Erythroblast (primary cell): ENCODE data around the gene DOCK4.

Source experiments
- GATA1 ChIP-seq: IDR thresholded peaks from 2 replicates; pipeline ENCODE4 v1.6.1; 2011; ENCODE audit warnings: low read depth, mild to moderate bottlenecking, control low read depth, low read length, moderate library complexity
- POLR2A ChIP-seq: IDR thresholded peaks from 2 replicates; pipeline ENCODE4 v1.6.1; 2011; ENCODE audit warnings: mild to moderate bottlenecking, low read length

DNA sequence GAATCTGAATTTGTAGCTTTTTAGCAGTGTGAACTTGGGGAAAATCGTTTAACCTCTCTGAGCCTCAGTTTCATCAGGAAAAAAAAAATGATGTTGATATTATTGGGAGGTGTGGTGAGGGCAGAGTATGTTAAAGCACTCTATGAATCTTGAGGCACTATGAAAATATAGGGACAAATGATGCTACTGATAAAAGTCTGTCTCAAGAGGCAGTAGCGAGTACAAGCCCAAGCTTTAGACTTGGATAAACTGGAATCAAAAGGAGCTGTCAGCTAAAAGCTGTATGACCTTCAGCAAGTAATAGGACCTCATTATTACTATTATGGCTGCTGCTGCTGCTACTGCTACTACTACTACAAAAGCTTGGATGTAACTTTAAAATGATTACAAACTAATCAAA, 8.7 kb upstream of the DOCK4 start:
- no peak for TF ChIP-seq POLR2A
- TF ChIP-seq GATA1, result no peak
